Measurements from ENCODE around the gene SCLY.

DNA sequence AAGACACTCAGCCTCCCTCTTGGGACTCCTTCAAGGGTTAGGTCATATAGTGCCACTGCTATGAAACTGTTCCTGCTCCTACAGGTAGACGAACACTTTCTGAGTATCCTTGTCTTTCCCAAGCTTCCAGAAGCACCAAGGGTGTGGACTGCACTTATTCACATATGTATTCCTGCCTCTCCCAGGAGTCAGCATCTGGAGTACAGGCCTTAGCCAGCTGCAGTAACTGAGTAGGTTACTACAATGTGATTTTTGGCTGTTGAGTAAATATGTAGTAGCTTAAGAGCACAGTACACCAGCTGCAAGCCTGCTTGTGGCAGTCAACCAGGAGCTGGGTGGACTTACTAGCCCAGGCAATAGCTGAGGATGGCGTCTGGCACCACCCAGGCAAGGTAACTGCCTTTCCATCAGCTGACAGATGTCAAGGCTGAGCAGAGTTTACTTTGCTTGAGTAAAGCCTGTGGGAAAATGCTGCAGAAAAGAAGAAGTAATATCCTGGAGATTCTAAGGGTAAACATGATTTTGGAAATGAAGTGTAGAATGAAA lies 14.0 kb upstream of the SCLY start:
- TF ChIP-seq, protein P1, sequence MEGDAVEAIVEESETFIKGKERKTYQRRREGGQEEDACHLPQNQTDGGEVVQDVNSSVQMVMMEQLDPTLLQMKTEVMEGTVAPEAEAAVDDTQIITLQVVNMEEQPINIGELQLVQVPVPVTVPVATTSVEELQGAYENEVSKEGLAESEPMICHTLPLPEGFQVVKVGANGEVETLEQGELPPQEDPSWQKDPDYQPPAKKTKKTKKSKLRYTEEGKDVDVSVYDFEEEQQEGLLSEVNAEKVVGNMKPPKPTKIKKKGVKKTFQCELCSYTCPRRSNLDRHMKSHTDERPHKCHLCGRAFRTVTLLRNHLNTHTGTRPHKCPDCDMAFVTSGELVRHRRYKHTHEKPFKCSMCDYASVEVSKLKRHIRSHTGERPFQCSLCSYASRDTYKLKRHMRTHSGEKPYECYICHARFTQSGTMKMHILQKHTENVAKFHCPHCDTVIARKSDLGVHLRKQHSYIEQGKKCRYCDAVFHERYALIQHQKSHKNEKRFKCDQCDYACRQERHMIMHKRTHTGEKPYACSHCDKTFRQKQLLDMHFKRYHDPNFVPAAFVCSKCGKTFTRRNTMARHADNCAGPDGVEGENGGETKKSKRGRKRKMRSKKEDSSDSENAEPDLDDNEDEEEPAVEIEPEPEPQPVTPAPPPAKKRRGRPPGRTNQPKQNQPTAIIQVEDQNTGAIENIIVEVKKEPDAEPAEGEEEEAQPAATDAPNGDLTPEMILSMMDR (IDR thresholded peaks at IDR 0.05) = no peak
- no peak for TF ChIP-seq POLR2A (IDR thresholded peaks at IDR 0.05)
